ENCODE data around the gene IER3.

Gene IER3

GRCh38 chr6:30781743-30782424, 37.5 kb upstream of the IER3 start:
- H3K27ac ChIP-seq = peak overlapping the region; percentile 75
- TF ChIP-seq CTCF (conservative IDR thresholded peaks at IDR 0.05) = no peak

- TF ChIP-seq CTCF (conservative IDR thresholded peaks at IDR 0.05) = no peak
- H3K27ac ChIP-seq = peak overlapping the region; percentile 75
Observed at GRCh38 chr6:30781395-30781742, 37.0 kb upstream of the IER3 start.

- H3K27ac ChIP-seq = peak overlapping the region; percentile 59; the same call in 1 of the 2 replicates
- no peak for TF ChIP-seq CTCF (conservative IDR thresholded peaks at IDR 0.05)
Observed at GRCh38 chr6:30780642-30780920, 36.2 kb upstream of the IER3 start.

- H3K27ac ChIP-seq = peak overlapping the region; percentile 59; the same call in 1 of the 2 replicates
- no peak for TF ChIP-seq CTCF (conservative IDR thresholded peaks at IDR 0.05)
Observed at GRCh38 chr6:30779850-30780641, 35.7 kb upstream of the IER3 start.

- peak overlapping the region; percentile 59 for H3K27ac ChIP-seq
- TF ChIP-seq CTCF (conservative IDR thresholded peaks at IDR 0.05) = no peak
Observed at GRCh38 chr6:30778001-30778635, 33.8 kb upstream of the IER3 start.

- TF ChIP-seq CTCF (conservative IDR thresholded peaks at IDR 0.05) = no peak
- H3K27ac ChIP-seq = peak overlapping the region; percentile 59; the same call in 1 of the 2 replicates
Observed at GRCh38 chr6:30777155-30777485, 32.8 kb upstream of the IER3 start.

- TF ChIP-seq CTCF (conservative IDR thresholded peaks at IDR 0.05) = no peak
- H3K27ac ChIP-seq = peak overlapping the region; percentile 59; the same call in 1 of the 2 replicates
Observed at GRCh38 chr6:30776390-30777154, 32.2 kb upstream of the IER3 start.
